Gastroesophageal sphincter (tissue), 3 donors: Measurements from ENCODE around the gene JAK2.

Experiments used
- EP300 ChIP-seq: sonication (generic); formaldehyde crosslinking; IDR thresholded peaks from one replicate; pipeline ENCODE4 v1.6.1; 2017; ENCODE audit warnings: antibody characterized with exemption, mild to moderate bottlenecking
- POLR2A ChIP-seq, 2 donors: fragments of 450-650 bp; IDR thresholded peaks; one replicate each; pipeline ENCODE4 v1.6.1; 2017; ENCODE audit warnings: antibody characterized with exemption in 2 of 2, mild to moderate bottlenecking in 2 of 2, moderate library complexity in 1 of 2
- POLR2AphosphoS5 ChIP-seq: sonication (generic); formaldehyde crosslinking; IDR thresholded peaks from one replicate; pipeline ENCODE4 v1.6.1; 2017; ENCODE audit warnings: antibody characterized with exemption
- TF ChIP-seq, protein P1 (sequence below), 4 experiments: fragments of 200-600 bp in 2 of 4; fragments of 450-650 bp in 2 of 4; sonication (generic) in 1 of 4; IDR thresholded peaks; one replicate each; pipeline ENCODE4 v1.5.1; 2017 to 2019; ENCODE audit warnings: antibody characterized with exemption in 4 of 4, mild to moderate bottlenecking in 2 of 4, moderate library complexity in 2 of 4

DNA sequence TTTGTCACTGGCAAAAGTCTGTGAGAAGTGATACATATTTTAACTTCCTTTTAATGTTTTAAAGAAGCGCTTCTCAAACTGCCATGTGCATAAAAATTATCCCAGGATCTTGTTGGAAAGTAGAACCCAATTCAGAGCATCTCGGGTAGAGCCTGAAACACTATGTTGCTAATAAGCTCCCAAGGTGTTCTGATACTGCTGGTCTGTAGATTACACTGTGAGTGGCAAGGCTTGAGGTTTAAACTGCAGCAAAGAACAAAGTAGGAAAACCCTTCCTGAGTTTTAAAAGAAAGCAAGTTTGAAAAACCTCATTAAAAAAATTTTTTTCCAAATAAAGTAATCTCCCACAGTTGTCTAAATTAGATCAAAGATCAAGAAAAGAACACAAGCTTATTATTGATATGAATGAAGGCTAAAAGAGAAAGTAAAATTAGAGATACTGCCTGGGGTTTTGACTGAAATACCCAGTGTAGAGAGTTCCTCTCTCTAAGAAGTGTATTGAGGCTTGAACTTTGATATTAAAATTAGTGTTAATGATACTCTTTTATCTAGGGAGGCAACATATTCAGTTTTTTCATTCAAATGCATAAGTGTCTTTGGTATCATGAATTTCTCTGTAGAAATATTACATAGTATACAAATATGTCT is 19.8 kb upstream of the JAK2 start:
- TF ChIP-seq, protein P1, sequence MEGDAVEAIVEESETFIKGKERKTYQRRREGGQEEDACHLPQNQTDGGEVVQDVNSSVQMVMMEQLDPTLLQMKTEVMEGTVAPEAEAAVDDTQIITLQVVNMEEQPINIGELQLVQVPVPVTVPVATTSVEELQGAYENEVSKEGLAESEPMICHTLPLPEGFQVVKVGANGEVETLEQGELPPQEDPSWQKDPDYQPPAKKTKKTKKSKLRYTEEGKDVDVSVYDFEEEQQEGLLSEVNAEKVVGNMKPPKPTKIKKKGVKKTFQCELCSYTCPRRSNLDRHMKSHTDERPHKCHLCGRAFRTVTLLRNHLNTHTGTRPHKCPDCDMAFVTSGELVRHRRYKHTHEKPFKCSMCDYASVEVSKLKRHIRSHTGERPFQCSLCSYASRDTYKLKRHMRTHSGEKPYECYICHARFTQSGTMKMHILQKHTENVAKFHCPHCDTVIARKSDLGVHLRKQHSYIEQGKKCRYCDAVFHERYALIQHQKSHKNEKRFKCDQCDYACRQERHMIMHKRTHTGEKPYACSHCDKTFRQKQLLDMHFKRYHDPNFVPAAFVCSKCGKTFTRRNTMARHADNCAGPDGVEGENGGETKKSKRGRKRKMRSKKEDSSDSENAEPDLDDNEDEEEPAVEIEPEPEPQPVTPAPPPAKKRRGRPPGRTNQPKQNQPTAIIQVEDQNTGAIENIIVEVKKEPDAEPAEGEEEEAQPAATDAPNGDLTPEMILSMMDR (IDR thresholded peaks at IDR 0.05) = no peak
- TF ChIP-seq POLR2AphosphoS5 (no peak), POLR2A (IDR thresholded peaks at IDR 0.05) (no peak), EP300 (no peak)
